Stimulated activated memory B cell treated with anti-CD40 and anti-IgM and Interleukin-4, amounts not matched to agents 10 μg/mL and 1 μg/mL and 100 μg/mL, for 72 hours (primary cell): ENCODE measurements around the gene MALT1.
A peak's percentile ranks its signal among the peaks of the same experiment; 100 is the strongest.
"Not testable (repeated sequence)": the region's sequence is repeated elsewhere in the genome, so short reads cannot be mapped to it uniquely, and the experiment has no call there.

ENCODE experiments used
- ATAC-seq: fragments of 150-1000 bp; cut with Tn5 transposase; 2 replicates; pipeline ENCODE4 v1.10.0; 2021
- H3K27ac Mint-ChIP-seq: one replicate; pipeline ENCODE4 v1.8.0; 2022; ENCODE audit warnings: mild to moderate bottlenecking, mixed read lengths
- H3K27me3 Mint-ChIP-seq: one replicate; pipeline ENCODE4 v1.8.0; 2022; ENCODE audit warnings: mixed read lengths
- H3K36me3 Mint-ChIP-seq: one replicate; pipeline ENCODE4 v1.8.0; 2022; ENCODE audit warnings: mixed read lengths
- H3K4me1 Mint-ChIP-seq: one replicate; pipeline ENCODE4 v1.8.0; 2022; ENCODE audit warnings: mixed read lengths
- H3K4me3 Mint-ChIP-seq: one replicate; pipeline ENCODE4 v1.8.0; 2022; ENCODE audit warnings: mild to moderate bottlenecking, moderate library complexity, mixed read lengths
- H3K9me3 Mint-ChIP-seq: one replicate; pipeline ENCODE4 v1.8.0; 2022; ENCODE audit warnings: mixed read lengths

Gene MALT1

DNA sequence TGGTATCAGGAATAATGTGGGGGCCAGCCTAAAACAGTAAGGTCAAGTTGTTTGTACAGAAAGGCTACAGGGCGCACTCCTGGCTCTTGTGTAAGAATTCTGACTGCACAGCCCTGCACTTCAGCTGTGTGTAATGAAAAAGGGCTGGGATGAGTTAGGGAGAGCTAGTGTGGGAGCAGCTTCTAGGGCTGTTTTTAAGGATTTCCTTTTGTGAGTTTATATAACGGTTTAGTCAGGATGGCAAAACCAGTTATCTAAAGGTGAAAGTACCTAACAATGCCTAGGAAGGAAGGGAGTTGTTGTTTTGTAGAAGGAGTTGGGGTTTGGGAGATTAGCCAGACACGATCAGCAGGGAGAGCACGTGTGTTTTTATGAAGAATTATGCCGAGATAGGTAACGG is 27.7 kb upstream of the MALT1 start:
- H3K9me3 Mint-ChIP-seq, ATAC-seq, H3K4me3 Mint-ChIP-seq, H3K36me3 Mint-ChIP-seq, H3K27ac Mint-ChIP-seq, H3K4me1 Mint-ChIP-seq, H3K27me3 Mint-ChIP-seq: not testable (repeated sequence)

DNA sequence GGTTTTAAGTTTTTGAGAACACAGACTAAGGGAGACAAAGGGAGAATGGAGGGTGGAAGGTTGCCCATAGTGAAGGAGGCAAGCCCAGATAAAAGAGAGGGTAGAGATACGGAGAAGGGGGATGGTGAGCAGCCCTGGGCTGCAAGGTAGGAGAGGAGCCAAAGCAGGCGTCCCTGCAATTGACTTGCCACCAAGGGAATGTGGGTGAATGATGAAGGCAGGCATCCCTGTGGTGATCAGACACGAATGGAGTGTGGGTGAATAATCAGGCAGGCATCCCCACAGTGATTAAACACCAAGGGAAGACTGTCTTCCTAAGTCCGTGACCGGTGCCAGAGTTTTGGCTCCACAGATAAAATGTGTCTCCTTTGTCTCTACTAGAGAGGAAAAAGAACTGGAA is 25.9 kb upstream of the MALT1 start:
- Mint-ChIP-seq H3K4me1 (peaks cover 14% of the 10 kb centered on the region), H3K4me3 (no peak overlapping the region), H3K27ac (no peak overlapping the region), H3K9me3 (peaks cover 3% of the 10 kb centered on the region), H3K27me3 (no peaks in the 10 kb centered on the region), H3K36me3 (no peaks in the 10 kb centered on the region)
- no peak for ATAC-seq

DNA sequence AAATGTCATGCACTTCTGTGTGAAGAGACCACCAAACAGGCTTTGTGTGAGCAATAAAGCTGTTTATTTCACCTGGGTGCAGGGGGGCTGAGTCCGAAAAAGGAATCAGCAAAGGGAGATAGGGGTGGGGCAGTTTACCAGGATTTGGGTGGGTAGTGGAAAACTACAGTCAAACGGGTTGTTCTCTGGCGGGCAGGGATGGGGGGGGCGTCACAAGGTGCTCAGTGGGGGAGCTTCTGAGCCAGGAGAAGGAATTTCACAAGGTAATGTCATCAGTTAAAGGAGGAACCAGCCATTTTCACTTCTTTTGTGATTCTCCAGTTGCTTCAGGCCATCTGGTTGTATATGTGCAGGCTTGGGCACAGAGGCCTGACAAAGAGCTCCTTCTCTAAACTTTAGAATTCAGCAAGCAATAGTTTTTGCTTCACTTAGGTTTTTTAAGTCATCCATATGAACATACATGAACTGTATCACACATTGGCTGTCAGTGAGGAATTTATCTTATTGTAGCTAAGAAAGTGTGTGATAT is 24.9 kb upstream of the MALT1 start:
- peaks cover 20% of the 10 kb centered on the region for H3K4me1 Mint-ChIP-seq
- no peaks in the 10 kb centered on the region for H3K27me3 Mint-ChIP-seq
- H3K27ac Mint-ChIP-seq, result no peak overlapping the region
- H3K9me3 Mint-ChIP-seq, result peaks cover 3% of the 10 kb centered on the region
- H3K4me3 Mint-ChIP-seq, result no peak overlapping the region
- H3K36me3 Mint-ChIP-seq, result no peaks in the 10 kb centered on the region
- no peak for ATAC-seq

DNA sequence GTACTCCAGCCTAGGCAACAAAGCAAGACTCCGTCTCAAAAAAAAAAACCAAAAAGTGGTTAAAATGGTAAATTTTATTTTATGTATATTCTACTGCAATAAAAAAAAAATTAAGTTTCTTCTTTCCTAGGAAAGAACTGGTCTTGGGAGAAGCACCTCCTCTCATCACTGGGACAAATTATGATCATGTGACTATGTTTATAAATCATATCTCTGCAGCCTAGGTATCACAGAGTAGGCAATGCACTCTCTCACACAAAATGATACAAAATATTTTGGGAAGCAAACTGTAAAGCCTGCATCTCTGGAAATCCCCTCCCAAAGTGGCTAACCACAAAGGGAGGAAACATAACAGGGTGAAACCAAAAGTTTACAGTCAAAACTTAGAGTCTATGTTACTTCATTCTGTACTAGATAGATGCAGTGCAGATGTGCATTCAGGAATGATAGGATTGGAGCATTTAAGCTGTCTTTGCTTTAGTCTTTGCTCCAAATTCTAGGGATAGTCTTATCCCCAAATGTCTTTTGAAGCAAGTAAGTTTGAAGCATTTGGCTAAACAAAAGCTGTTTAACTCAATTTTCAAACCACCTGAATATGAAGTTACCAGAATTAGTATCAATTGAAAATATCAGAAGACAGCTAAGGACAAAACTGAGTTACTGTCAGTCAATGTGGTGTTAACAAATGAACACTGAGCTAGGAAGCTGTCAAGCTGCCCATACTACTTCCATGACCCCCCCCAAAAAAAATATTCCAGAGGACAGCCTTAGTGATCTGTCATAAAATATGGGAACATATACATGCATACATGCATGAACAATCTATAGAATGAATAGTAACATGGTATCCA is 21.1 kb upstream of the MALT1 start:
- ATAC-seq, result peak; percentile 88
- Mint-ChIP-seq H3K4me3 (no peak overlapping the region), H3K27me3 (no peaks in the 10 kb centered on the region), H3K36me3 (peaks cover 22% of the 10 kb centered on the region), H3K9me3 (peaks cover 12% of the 10 kb centered on the region), H3K27ac (peak overlapping the region; percentile 15), H3K4me1 (peaks cover 49% of the 10 kb centered on the region)

DNA sequence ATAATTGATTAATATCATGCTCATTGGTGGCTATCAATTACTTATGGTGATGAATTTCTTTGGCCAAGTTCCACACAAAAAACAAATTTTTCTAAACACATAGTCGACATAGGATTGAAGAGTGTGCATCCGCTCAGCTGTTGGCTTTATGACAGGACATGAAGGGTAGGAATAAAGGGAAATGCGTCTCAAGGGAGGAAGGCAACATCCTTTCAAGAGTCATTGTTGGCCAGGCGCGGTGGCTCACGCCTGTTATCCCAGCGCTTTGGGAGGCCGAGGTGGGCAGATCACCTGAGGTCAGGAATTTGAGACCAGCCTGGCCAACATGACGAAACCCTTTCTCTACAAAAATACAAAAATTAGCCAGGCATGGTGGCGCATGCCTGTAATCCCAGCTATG is 20.4 kb upstream of the MALT1 start:
- not testable (repeated sequence) for ATAC-seq, H3K4me3 Mint-ChIP-seq, H3K27me3 Mint-ChIP-seq
- peak overlapping the region; percentile 15 for H3K27ac Mint-ChIP-seq
- peaks cover 51% of the 10 kb centered on the region for H3K4me1 Mint-ChIP-seq
- H3K36me3 Mint-ChIP-seq, result peaks cover 23% of the 10 kb centered on the region
- peaks cover 12% of the 10 kb centered on the region for H3K9me3 Mint-ChIP-seq

DNA sequence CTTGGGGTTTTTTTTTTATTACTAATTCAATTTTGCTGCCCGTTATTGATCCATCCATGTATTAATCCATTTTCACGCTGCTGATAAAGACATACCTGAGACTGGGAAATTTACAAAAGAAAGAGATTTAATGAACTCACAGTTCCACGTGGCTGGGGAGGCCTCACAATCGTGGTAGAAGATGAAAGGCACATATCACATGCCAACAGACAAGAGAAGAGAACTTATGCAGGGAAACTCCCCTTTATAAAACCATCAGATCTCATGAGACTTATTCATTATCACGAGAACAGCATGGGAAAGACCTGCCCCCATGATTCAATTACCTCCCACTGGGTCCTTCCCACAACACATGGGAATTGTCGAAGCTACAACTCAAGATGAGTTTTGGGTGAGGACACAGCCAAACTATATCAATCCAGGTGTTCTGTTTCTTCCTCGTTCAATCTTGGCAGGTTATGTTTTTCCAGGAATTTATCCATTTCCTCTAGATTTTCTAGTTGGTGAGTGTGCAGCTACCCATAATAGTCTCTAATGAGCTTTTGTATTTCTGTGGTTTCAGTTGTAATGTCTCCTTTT is 18.0 kb upstream of the MALT1 start:
- peak overlapping the region; percentile 70 for H3K27ac Mint-ChIP-seq
- H3K9me3 Mint-ChIP-seq, ATAC-seq, H3K27me3 Mint-ChIP-seq, H3K4me3 Mint-ChIP-seq: not testable (repeated sequence)
- peaks cover 23% of the 10 kb centered on the region for H3K36me3 Mint-ChIP-seq
- H3K4me1 Mint-ChIP-seq, result peaks cover 71% of the 10 kb centered on the region

DNA sequence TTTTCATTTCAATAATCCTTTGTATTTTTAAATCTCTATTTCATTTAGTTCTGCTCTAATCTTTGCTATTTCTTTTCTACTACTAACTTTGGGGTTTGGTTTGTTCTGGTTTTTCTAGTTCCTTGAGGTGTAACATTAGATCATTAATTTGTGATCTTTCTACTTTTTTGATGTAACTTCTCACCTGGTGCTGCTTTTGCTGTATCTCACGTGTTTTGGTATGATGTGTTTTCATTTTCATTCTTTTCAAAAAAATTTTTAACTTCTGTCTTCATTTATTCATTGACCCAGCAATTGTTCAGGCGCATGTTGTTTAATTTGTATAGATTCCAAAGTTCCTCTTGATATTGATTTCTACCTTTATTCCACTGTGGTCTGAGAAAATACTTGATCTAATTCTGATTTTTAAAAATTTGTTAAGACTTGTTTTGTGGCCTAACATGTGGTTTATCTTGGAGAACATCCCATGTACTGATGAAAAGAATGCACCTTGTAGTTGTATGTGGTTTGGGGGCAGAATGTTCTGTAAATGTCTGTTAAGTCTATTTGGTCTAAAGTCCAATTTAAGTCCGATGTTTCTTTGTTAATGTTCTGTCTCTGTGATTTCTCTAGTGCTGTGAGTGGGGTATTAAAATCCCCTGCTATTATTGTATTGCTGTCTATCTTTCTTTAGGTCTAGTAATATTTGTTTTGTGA is 17.3 kb upstream of the MALT1 start:
- H3K4me3 Mint-ChIP-seq, result no peak overlapping the region
- no peak for ATAC-seq
- no peaks in the 10 kb centered on the region for H3K27me3 Mint-ChIP-seq
- H3K36me3 Mint-ChIP-seq, result peaks cover 23% of the 10 kb centered on the region
- H3K4me1 Mint-ChIP-seq, result peaks cover 76% of the 10 kb centered on the region
- peaks cover 10% of the 10 kb centered on the region for H3K9me3 Mint-ChIP-seq
- peak overlapping the region; percentile 70 for H3K27ac Mint-ChIP-seq

DNA sequence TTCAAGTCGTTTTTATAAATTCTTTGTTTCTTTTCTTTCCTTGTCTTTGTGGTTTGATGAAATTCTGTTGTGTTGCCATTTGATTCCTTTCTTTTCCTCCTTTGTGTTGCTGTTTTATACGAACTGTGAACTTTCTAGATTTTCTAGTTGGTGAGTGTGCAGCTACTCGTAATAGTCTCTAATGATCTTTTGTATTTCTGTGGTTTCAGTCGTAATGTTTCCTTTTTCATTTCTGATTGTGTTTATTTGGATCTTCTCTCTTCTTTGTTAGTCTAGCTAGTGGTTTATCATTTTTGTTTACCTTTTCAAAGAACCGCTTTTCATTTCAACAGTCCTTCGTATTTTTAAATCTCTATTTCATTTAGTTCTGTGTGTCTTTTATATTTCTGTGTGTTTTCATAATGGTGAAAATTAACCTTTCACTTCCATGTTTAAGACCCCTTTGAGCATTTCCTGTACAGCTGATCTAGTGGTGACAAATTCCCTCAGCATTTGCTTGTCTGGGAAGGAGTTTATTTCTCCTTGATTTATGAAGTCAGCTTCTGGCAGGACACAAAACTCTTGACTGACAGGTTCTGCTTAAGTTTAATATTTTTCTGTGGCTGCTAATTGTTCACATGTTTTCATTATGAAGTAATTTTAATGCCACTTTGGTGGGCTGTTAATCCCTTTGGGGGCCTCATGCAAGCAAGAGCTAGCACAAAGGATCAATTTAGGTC is 16.2 kb upstream of the MALT1 start:
- Mint-ChIP-seq H3K4me1 (peaks cover 76% of the 10 kb centered on the region), H3K9me3 (peaks cover 10% of the 10 kb centered on the region), H3K27me3 (no peaks in the 10 kb centered on the region), H3K36me3 (peaks cover 23% of the 10 kb centered on the region), H3K27ac (peak overlapping the region; percentile 70), H3K4me3 (peak overlapping the region; percentile 28)
- no peak for ATAC-seq

DNA sequence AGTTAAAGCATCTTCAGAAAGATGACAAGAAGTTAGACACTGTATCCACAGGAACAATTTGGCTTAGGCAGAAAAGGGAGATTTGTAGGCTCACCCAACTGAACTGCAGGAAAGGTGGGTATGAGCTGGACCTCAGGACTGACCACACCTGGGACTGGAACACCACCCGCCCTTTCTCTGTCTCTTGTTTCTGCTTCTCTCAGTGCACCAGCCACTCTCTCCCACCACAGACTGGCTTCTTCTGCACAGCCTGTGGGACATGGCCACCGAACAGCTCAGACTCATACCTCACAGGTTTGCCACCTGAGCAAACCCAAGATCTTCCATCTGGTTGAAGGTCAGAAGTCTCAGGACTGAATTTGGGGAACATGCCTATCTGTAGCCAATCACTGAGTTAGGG is 14.2 kb upstream of the MALT1 start:
- Mint-ChIP-seq H3K9me3 (peaks cover 10% of the 10 kb centered on the region), H3K27ac (peak overlapping the region; percentile 82), H3K27me3 (no peaks in the 10 kb centered on the region), H3K36me3 (peaks cover 31% of the 10 kb centered on the region), H3K4me1 (peaks cover 84% of the 10 kb centered on the region), H3K4me3 (peak overlapping the region; percentile 9)
- no peak for ATAC-seq

DNA sequence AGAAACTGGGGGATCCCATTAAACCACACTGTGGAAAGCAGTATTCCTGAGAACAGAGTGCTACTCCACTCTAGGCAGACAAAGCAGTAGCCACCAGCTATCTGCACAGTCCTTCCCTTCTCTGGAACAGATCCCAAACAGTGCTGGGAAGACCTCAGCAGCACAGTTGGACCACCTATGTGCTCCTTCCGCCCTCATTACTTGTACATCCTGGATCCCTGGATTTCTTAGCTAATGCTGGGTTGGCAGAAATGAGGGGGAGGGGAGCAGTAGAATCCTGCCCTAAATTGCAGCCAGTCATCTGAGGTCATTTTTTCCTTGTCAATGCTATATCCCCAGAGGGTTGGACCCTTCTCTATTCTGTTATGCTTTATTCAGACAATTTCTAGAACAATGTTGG is 13.8 kb upstream of the MALT1 start:
- Mint-ChIP-seq H3K4me3 (peak overlapping the region; percentile 69), H3K27ac (peak overlapping the region; percentile 82), H3K4me1 (peaks cover 85% of the 10 kb centered on the region), H3K36me3 (peaks cover 31% of the 10 kb centered on the region), H3K27me3 (no peaks in the 10 kb centered on the region), H3K9me3 (peaks cover 10% of the 10 kb centered on the region)
- no peak for ATAC-seq

DNA sequence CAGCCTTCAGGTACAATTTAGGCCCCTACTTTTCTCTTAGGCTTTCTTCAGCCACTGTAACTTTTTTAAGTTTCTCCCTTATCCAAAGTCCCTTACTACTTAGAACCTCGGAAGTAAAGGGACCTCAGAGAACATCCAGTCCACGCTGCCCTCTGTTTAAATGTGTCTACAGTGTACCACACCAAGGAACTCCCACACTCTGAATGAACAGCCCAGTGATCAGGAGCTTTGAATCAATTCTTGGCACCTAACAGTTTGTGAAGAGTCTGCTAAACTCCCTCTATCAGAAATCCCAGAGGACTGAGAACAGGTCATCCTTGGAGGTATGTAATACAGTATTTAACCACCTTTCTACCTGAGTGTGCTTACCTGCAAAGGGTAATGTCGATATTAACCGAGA is 11.6 kb upstream of the MALT1 start:
- peak overlapping the region; percentile 82 for H3K27ac Mint-ChIP-seq
- peak overlapping the region; percentile 75 for H3K4me3 Mint-ChIP-seq
- peaks cover 14% of the 10 kb centered on the region for H3K36me3 Mint-ChIP-seq
- H3K27me3 Mint-ChIP-seq, result no peaks in the 10 kb centered on the region
- peaks cover 4% of the 10 kb centered on the region for H3K9me3 Mint-ChIP-seq
- ATAC-seq, result no peak
- H3K4me1 Mint-ChIP-seq, result peaks cover 85% of the 10 kb centered on the region

DNA sequence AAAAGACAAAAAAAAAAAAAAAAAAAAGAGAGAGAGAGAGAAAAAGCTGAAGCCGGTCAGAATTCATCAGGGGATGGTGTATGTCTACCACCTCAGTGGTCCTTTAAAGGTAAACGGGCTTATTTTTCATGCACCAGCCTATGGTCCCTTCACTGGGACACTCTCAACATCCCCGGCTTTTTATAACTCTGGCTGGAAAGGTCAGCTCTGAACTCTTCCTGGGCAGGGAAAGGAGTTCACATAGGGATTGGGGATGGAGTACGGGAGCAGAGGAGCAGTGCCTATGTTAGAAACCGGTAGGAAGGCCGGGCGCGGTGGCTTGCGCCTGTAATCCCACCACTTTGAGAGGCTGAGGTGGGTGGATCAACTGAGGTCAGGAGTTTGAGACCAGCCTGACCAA is 10.3 kb upstream of the MALT1 start:
- peaks cover 8% of the 10 kb centered on the region for H3K36me3 Mint-ChIP-seq
- no peaks in the 10 kb centered on the region for H3K9me3 Mint-ChIP-seq
- no peak for ATAC-seq
- H3K4me3 Mint-ChIP-seq, result no peak overlapping the region
- peaks cover 89% of the 10 kb centered on the region for H3K4me1 Mint-ChIP-seq
- peak overlapping the region; percentile 82 for H3K27ac Mint-ChIP-seq
- no peaks in the 10 kb centered on the region for H3K27me3 Mint-ChIP-seq

DNA sequence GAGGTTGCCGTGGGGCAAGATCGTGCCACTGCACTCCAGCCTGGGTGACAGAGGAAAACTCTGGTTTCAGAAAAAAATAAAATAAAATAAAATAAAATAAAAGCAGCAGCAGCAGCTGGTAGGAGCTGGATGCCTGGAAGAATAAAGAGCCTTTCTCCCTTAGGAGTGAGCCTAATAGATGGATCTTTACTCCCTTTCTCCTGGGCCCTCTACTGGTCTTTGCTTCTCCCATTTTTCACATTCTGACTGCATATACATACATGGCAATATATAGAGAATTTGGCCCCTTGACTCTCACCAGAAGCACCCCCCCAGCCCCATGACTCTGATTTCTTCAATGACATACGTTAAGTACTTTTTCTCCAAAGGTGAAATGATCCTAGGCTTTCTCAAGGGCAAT is 9.8 kb upstream of the MALT1 start:
- no peaks in the 10 kb centered on the region for H3K27me3 Mint-ChIP-seq
- H3K36me3 Mint-ChIP-seq, result peaks cover 8% of the 10 kb centered on the region
- peak overlapping the region; percentile 82 for H3K27ac Mint-ChIP-seq
- no peaks in the 10 kb centered on the region for H3K9me3 Mint-ChIP-seq
- no peak for ATAC-seq
- peaks cover 91% of the 10 kb centered on the region for H3K4me1 Mint-ChIP-seq
- H3K4me3 Mint-ChIP-seq, result no peak overlapping the region

DNA sequence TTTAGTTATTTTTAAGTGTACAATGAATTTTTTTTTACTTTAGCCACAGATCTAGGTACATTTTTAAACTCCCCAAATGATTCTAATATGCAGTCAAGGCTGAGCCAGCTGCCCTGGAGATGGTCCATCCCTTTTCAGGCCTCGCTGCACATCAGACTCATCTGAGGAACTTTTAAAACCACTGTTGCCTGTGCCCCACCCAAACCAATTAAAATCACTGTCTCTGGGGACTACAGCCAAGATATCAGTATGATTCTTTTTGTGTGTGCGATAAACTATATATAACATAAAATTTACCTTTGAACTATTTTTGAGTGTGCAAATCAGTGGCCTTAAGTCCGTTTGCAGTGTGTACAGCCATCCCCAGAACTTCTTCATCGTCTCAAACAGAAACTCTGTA is 9.1 kb upstream of the MALT1 start:
- peak; percentile 66 for ATAC-seq
- peaks cover 8% of the 10 kb centered on the region for H3K36me3 Mint-ChIP-seq
- peak overlapping the region; percentile 82 for H3K27ac Mint-ChIP-seq
- H3K4me1 Mint-ChIP-seq, result peaks cover 86% of the 10 kb centered on the region
- no peaks in the 10 kb centered on the region for H3K9me3 Mint-ChIP-seq
- H3K27me3 Mint-ChIP-seq, result no peaks in the 10 kb centered on the region
- peak overlapping the region; percentile 10 for H3K4me3 Mint-ChIP-seq

DNA sequence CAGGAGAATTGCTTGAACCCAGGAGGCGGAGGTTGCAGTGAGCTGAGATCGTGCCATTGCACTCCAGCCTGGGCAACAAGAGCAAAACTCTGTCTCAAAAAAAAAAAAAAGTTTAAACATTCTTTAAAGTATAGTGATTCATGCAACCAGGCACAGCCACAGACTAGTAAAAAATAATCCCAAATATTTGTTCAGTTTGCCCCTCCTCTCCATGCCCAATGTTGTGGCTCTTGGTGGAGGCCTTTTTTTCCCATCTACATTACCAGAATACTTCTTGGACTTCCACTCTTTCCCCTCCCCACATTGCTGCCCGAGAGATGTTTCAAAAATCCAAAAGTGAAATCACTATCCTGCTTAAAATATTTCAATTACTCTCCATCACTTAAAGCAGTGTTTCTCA is 5.1 kb upstream of the MALT1 start:
- Mint-ChIP-seq H3K36me3 (no peaks in the 10 kb centered on the region), H3K4me3 (no peak overlapping the region), H3K4me1 (peaks cover 78% of the 10 kb centered on the region), H3K9me3 (no peaks in the 10 kb centered on the region), H3K27me3 (no peaks in the 10 kb centered on the region), H3K27ac (peak overlapping the region; percentile 37)
- ATAC-seq, result no peak
